GM12873 (cell line): ENCODE data around the gene FMOD.
A peak's percentile ranks its signal among the peaks of the same experiment; 100 is the strongest.

Experiments
- CTCF ChIP-seq: IDR thresholded peaks from 2 replicates; pipeline ENCODE4 v1.5.1; 2012; ENCODE audit warnings: low read depth, mild to moderate bottlenecking, moderate library complexity, low read length, control low read depth; ENCODE audit not compliant: insufficient read depth; ENCODE audit errors: missing control alignments

Gene FMOD

DNA sequence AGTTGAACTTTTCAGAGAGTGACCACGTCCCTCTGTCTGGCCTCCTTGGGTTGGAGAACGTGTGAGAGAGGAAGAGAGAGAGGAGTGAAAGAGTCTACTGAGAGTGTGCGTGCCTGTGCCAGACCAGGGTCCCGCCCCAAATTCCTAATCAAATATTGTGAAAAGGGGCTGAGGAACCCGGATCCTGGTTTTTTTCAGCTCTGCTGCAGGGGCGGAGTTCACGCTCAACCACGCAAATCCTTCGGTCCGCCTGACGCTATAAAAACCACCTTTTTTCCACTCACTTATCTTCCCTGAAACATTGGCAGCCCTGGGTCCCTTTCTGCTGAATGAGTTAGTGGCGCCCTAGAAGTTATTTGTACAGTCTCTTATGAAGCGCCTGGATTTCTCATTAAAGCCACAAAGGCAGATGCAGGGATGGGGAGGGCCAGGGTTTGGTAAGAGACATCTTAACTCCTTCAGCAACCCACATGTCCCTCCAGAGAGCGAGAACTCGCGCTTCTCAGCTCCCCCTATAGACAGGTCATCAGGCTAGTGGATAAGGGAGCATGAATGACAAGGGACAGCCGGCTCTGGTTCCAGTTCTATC, at the start of gene FMOD:
FMOD (minus strand) TSS at position 86 of the 589 bp plus-strand sequence. CDS start 2,852 bp downstream, outside the sequence.
- peak; percentile 15 for TF ChIP-seq CTCF

GRCh38 chr1:203396595-203397194, 45.8 kb upstream of the FMOD start:
- TF ChIP-seq CTCF, result no peak

DNA sequence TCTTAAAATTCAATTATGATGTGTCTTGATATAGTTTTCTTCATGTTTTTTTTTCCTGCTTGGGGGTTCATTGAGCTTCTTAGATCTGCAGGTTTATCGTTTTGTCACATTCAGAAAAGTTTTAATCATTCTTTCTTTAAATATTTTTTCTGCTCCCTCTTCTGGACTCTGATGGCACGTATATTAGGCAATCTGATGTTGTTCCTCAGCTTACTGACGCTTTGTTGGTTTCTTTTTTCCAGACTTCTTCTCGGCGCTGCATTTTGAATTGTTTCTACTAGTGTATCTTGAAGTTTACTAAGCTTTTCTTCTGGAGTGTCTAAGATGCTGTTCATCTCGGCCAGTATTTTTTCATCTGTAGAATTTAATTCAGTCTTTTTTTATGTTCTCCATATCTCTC, 44.8 kb upstream of the FMOD start:
- no peak for TF ChIP-seq CTCF

DNA sequence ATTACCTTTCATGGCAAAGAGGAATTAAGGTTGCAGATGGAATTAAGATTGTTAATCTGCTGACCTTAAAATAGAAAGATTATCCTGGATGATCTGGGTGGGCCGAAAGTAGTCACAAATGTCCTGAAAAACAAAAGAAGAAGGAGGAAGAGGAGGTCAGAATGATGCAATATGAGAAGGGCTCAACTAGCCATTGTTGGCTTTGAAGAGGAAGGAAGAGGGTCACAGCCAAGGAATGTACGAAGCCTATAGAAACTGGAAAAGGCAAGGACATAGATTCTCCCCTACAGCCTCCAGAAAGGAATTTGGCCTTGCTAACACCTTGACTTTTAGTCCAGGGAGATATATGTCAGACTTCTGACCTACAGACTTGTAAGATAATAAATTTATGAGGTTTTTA, 39.4 kb upstream of the FMOD start:
- TF ChIP-seq CTCF, result no peak

GRCh38 chr1:203388683-203389082, 37.8 kb upstream of the FMOD start:
- no peak for TF ChIP-seq CTCF

GRCh38 chr1:203382026-203382425, 31.1 kb upstream of the FMOD start:
- no peak for TF ChIP-seq CTCF

DNA sequence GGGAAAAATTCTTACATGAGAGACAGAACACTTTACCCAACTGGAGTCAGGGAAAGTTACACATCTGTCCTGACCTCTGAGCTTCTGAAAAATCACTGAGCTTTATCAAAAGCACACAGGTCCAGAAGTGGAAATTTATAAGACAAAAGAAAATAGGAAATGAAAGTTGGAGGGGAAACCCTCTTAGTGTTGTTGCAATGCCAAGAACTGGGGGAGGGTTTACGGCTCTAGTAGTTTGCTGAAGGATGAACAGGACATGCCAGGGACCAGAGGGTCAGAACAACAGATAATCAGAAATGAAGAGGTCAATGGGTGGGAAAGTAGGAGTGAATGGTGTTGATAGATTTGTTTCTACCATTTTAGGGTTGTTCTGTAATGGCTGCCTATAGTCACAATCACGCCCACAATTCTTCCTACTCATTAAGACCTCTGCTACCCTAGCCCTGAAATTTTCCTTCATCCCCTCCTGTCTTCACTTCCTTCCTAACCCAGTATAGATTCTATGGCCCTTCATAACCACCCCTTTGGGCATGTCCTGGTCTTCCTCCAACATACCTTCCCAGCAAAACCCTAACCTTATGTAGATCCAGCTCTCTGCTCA, 30.3 kb upstream of the FMOD start:
- TF ChIP-seq CTCF, result no peak
